ENCODE measurements around the gene CIRBP.
"Not testable (repeated sequence)": the region's sequence is repeated elsewhere in the genome, so short reads cannot be mapped to it uniquely, and the experiment has no call there.

CIRBP gene

DNA sequence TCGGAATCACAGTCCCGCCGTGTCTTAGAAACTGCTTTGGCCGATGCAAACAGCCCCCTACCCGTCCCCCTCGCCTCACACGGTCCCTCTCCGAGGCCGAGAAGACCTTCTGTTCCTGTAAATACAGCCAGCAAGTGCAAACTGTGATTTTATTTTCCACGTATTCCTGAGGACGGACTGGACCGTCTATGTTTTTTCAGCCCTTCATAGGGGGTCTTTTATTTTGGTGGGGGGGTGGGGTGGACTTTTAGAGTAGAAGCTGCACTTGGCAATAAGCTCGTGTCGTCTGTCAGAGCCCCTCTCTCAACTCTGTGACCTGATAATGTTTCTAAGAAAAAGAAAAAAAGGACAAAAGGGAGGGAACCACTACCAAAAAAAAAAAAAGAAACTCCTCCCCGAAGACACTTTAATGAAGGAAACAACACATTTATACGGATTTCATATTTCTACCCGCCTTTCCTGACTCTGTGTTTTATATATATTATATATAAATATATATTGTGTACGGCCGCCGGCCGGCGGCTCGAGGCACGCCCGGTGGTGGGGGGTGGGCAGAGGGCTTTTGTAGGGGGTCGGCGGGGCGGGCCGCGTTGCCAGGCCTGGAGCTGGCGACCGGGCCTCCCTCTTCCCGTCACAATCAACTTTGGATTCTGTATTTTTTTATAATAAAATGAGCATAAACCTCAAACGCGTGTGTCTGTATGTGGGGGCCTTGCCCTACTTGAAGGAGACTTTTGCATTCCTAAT, 31.8 kb downstream of the CIRBP start:
- Histone ChIP-seq H3K18ac (ENCODE audit: low read length) (no peak overlapping the region), H2AK5ac (ENCODE audit: low read length) (no peak overlapping the region), H3K27me3 (ENCODE audit: insufficient read depth, low read length, poor library complexity) (no peaks in the 10 kb centered on the region), H3K79me2 (ENCODE audit: control insufficient read depth, insufficient read depth, low read length) (no peaks in the 10 kb centered on the region), H3K27ac (ENCODE audit: low read depth, low read length) (no peak overlapping the region), H3K4ac (ENCODE audit: low read depth, low read length) (no peak overlapping the region), H3K23ac (ENCODE audit: low read length) (no peak overlapping the region), H4K5ac (ENCODE audit: low read length) (no peak overlapping the region), H4K8ac (ENCODE audit: low read depth, low read length) (no peak overlapping the region), H3K79me1 (ENCODE audit: low read length) (no peaks in the 10 kb centered on the region), H3K4me3 (ENCODE audit: low read length) (no peak overlapping the region), H3K36me3 (ENCODE audit: control insufficient read depth, insufficient read depth, low read length) (no peaks in the 10 kb centered on the region), H2BK5ac (ENCODE audit: low read length) (no peak overlapping the region), H2BK15ac (replicated peaks; ENCODE audit: low read depth) (no peak overlapping the region), H3K4me1 (ENCODE audit: control insufficient read depth, low read depth, low read length) (no peaks in the 10 kb centered on the region), H3K9ac (ENCODE audit: low read length) (no peak overlapping the region), H3K4me2 (ENCODE audit: low read length) (no peak overlapping the region), H2BK120ac (ENCODE audit: low read depth, low read length) (no peak overlapping the region), H3K56ac (ENCODE audit: low read length) (no peak overlapping the region)
- no peak for DNase-seq
- no CpG with 5 or more reads among the region's 35 CpGs for WGBS (ENCODE audit: extremely low coverage, insufficient coverage, low lambda C conversion rate)

DNA sequence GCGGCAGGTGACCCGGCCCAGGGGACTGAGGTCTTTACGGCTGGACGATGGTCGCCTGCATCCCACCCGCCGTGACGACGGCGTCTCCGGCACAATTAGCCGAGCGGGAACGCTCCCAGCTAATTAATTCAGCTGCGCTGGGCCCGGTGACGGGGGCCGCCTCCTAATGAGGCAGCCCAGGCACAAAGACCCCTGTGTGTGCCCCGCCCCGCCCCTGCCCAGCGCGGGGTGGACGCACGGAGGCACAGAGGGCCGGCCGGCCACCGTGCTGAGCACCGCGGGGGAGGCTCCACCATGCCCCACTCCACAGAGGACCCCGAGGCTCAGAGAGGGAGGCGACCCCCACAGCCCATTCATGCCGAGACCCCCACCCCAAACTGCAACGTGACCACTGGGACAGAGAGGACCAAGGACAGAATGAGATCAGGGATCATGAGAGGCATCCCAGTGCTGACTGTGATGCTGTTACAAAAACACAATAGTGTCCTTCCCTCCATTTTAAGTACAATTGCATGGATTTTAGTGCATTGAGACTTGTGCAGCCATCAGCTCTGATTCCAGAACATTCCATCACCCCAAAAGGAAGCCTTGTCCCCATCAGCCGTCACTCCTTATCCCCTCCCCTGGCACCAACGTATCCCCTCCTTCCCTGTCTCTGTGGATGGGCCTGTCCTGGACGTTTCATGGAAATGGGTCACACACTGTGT, 33.6 kb downstream of the CIRBP start:
- no peak overlapping the region for H3K27ac ChIP-seq (ENCODE audit: low read depth, low read length)
- H3K79me2 ChIP-seq (ENCODE audit: control insufficient read depth, insufficient read depth, low read length): no peaks in the 10 kb centered on the region
- no CpG with 5 or more reads among the region's 36 CpGs for WGBS (ENCODE audit: extremely low coverage, insufficient coverage, low lambda C conversion rate)
- no peak overlapping the region for H3K9ac ChIP-seq (ENCODE audit: low read length)
- H3K4me1 ChIP-seq (ENCODE audit: control insufficient read depth, low read depth, low read length): no peaks in the 10 kb centered on the region
- H4K8ac ChIP-seq (ENCODE audit: low read depth, low read length): no peak overlapping the region
- H2AK5ac ChIP-seq (ENCODE audit: low read length): no peak overlapping the region
- no peak for DNase-seq
- H2BK120ac ChIP-seq (ENCODE audit: low read depth, low read length): no peak overlapping the region
- no peak overlapping the region for H3K18ac ChIP-seq (ENCODE audit: low read length)
- no peak overlapping the region for H3K4me2 ChIP-seq (ENCODE audit: low read length)
- H3K27me3 ChIP-seq (ENCODE audit: insufficient read depth, low read length, poor library complexity): no peaks in the 10 kb centered on the region
- H3K23ac ChIP-seq (ENCODE audit: low read length): no peak overlapping the region
- H2BK15ac ChIP-seq (replicated peaks; ENCODE audit: low read depth): no peak overlapping the region
- H2BK5ac ChIP-seq (ENCODE audit: low read length): no peak overlapping the region
- no peak overlapping the region for H3K4ac ChIP-seq (ENCODE audit: low read depth, low read length)
- no peak overlapping the region for H3K4me3 ChIP-seq (ENCODE audit: low read length)
- no peak overlapping the region for H3K56ac ChIP-seq (ENCODE audit: low read length)
- no peaks in the 10 kb centered on the region for H3K36me3 ChIP-seq (ENCODE audit: control insufficient read depth, insufficient read depth, low read length)
- H4K5ac ChIP-seq (ENCODE audit: low read length): no peak overlapping the region
- no peaks in the 10 kb centered on the region for H3K79me1 ChIP-seq (ENCODE audit: low read length)

DNA sequence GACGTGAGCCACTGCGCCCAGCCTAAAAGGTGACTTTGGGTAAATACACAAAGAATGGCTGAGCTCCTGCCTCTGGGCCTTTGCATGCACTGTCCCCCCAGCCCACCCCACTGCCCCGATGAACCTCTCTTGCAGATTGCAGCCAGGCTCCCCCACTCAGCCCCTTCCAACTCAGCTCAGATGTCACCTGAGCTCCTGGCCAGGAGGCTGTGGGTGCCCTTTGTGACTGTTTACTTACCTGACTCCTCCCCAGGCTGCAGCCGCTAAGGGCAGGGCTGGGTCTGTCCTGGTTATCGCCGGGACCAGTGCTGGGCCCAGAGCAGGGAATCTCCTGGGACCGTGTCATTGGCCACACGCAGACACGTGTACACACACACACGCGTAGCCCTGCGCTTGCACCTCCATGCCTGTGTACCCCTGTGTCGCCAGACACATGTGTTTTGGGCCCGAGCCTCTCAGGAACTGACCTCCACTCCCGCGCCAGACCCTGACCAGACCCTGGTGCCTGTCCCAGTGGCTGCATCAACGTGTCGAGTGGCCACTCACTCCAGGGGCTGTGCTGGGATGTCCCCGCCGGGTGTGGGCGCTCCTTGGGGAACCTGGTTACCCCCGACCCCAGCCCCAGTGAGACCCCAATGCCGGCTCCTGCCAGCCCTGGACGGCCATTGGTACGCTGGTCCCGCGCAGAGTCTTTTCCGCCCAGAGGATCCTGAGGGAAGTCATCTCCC, 35.2 kb downstream of the CIRBP start:
- Histone ChIP-seq H3K4ac (ENCODE audit: low read depth, low read length) (no peak overlapping the region), H3K4me2 (ENCODE audit: low read length) (no peak overlapping the region), H3K27ac (ENCODE audit: low read depth, low read length) (no peak overlapping the region), H3K4me3 (ENCODE audit: low read length) (no peak overlapping the region), H3K79me1 (ENCODE audit: low read length) (no peaks in the 10 kb centered on the region), H3K56ac (ENCODE audit: low read length) (no peak overlapping the region), H3K18ac (ENCODE audit: low read length) (no peak overlapping the region), H3K27me3 (ENCODE audit: insufficient read depth, low read length, poor library complexity) (no peaks in the 10 kb centered on the region), H4K5ac (ENCODE audit: low read length) (no peak overlapping the region), H2AK5ac (ENCODE audit: low read length) (no peak overlapping the region), H3K4me1 (ENCODE audit: control insufficient read depth, low read depth, low read length) (no peaks in the 10 kb centered on the region), H3K9ac (ENCODE audit: low read length) (no peak overlapping the region), H3K79me2 (ENCODE audit: control insufficient read depth, insufficient read depth, low read length) (no peaks in the 10 kb centered on the region), H3K23ac (ENCODE audit: low read length) (no peak overlapping the region), H2BK5ac (ENCODE audit: low read length) (no peak overlapping the region), H2BK120ac (ENCODE audit: low read depth, low read length) (no peak overlapping the region), H2BK15ac (replicated peaks; ENCODE audit: low read depth) (no peak overlapping the region), H3K36me3 (ENCODE audit: control insufficient read depth, insufficient read depth, low read length) (no peaks in the 10 kb centered on the region), H4K8ac (ENCODE audit: low read depth, low read length) (no peak overlapping the region)
- no peak for DNase-seq
- WGBS (ENCODE audit: extremely low coverage, insufficient coverage, low lambda C conversion rate): no CpG with 5 or more reads among the region's 28 CpGs

DNA sequence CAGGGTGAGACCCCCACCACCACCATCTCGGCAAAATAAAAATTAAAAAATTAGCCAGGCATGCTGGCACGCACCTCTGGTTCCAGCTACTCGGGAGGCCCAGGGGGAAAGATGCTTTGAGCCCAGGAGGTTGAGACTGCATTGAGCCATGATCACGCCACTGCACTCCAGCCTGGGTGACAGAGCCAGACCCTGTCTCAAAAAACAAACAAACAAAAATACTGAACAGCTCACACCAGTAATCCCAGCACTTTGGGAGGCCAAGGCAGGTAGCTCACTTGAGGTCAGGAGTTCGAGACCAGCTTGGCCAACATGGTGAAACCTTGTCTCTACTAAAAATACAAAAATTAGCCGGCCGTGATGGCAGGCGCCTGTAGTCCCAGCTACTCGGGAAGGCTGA, 36.2 kb downstream of the CIRBP start:
- not testable (repeated sequence) for H4K5ac ChIP-seq (ENCODE audit: low read length); H2AK5ac ChIP-seq (ENCODE audit: low read length); H4K8ac ChIP-seq (ENCODE audit: low read depth, low read length); H3K23ac ChIP-seq (ENCODE audit: low read length); DNase-seq; H3K79me2 ChIP-seq (ENCODE audit: control insufficient read depth, insufficient read depth, low read length); H3K36me3 ChIP-seq (ENCODE audit: control insufficient read depth, insufficient read depth, low read length); H2BK5ac ChIP-seq (ENCODE audit: low read length); H3K27me3 ChIP-seq (ENCODE audit: insufficient read depth, low read length, poor library complexity); H3K27ac ChIP-seq (ENCODE audit: low read depth, low read length); H3K4ac ChIP-seq (ENCODE audit: low read depth, low read length); H3K18ac ChIP-seq (ENCODE audit: low read length); H2BK15ac ChIP-seq (replicated peaks; ENCODE audit: low read depth); H3K79me1 ChIP-seq (ENCODE audit: low read length); H3K4me3 ChIP-seq (ENCODE audit: low read length); H3K56ac ChIP-seq (ENCODE audit: low read length); H2BK120ac ChIP-seq (ENCODE audit: low read depth, low read length); H3K4me1 ChIP-seq (ENCODE audit: control insufficient read depth, low read depth, low read length); H3K4me2 ChIP-seq (ENCODE audit: low read length); H3K9ac ChIP-seq (ENCODE audit: low read length)
- no CpG with 5 or more reads among the region's 9 CpGs for WGBS (ENCODE audit: extremely low coverage, insufficient coverage, low lambda C conversion rate)

DNA sequence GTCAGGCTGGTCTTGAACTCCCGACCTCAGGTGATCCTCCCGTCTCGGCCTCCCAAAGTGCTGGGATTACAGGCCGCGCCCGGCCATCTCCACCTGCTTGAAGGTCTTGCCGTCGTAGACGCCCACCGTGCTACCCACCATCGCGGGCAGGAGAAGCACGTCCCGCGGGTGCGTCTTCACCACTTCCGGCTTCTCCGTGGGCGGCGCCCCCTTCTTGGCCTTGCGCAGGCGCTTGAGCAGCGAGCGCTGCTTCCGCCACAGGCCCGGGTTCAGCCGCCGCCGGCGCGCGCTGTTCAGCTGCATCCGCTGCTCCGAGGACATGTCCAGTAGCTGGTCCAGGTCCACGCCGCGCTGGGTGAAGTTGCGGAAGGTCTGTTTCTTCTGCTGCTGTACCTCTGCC, 38.2 kb downstream of the CIRBP start:
- Histone ChIP-seq H2AK5ac (ENCODE audit: low read length) (no peak overlapping the region), H3K23ac (ENCODE audit: low read length) (no peak overlapping the region), H2BK120ac (ENCODE audit: low read depth, low read length) (no peak overlapping the region), H3K56ac (ENCODE audit: low read length) (no peak overlapping the region), H2BK5ac (ENCODE audit: low read length) (no peak overlapping the region), H3K4me3 (ENCODE audit: low read length) (no peak overlapping the region), H3K18ac (ENCODE audit: low read length) (no peak overlapping the region), H4K5ac (ENCODE audit: low read length) (no peak overlapping the region), H3K4me2 (ENCODE audit: low read length) (no peak overlapping the region), H3K4ac (ENCODE audit: low read depth, low read length) (no peak overlapping the region), H3K79me1 (ENCODE audit: low read length) (no peaks in the 10 kb centered on the region), H3K79me2 (ENCODE audit: control insufficient read depth, insufficient read depth, low read length) (no peaks in the 10 kb centered on the region), H3K4me1 (ENCODE audit: control insufficient read depth, low read depth, low read length) (no peaks in the 10 kb centered on the region), H4K8ac (ENCODE audit: low read depth, low read length) (no peak overlapping the region), H2BK15ac (replicated peaks; ENCODE audit: low read depth) (no peak overlapping the region), H3K27me3 (ENCODE audit: insufficient read depth, low read length, poor library complexity) (no peaks in the 10 kb centered on the region), H3K36me3 (ENCODE audit: control insufficient read depth, insufficient read depth, low read length) (no peaks in the 10 kb centered on the region), H3K27ac (ENCODE audit: low read depth, low read length) (no peak overlapping the region), H3K9ac (ENCODE audit: low read length) (no peak overlapping the region)
- no CpG with 5 or more reads among the region's 38 CpGs for WGBS (ENCODE audit: extremely low coverage, insufficient coverage, low lambda C conversion rate)
- DNase-seq: no peak
